Germinal center (tissue), 1 donor: ENCODE results near the gene AFTPH.

ENCODE experiments used
- DNase-seq: peaks from one replicate; pipeline ENCODE4 v3.0.0; 2012; ENCODE audit warnings: mixed read lengths, low spot score

The AFTPH gene

DNA sequence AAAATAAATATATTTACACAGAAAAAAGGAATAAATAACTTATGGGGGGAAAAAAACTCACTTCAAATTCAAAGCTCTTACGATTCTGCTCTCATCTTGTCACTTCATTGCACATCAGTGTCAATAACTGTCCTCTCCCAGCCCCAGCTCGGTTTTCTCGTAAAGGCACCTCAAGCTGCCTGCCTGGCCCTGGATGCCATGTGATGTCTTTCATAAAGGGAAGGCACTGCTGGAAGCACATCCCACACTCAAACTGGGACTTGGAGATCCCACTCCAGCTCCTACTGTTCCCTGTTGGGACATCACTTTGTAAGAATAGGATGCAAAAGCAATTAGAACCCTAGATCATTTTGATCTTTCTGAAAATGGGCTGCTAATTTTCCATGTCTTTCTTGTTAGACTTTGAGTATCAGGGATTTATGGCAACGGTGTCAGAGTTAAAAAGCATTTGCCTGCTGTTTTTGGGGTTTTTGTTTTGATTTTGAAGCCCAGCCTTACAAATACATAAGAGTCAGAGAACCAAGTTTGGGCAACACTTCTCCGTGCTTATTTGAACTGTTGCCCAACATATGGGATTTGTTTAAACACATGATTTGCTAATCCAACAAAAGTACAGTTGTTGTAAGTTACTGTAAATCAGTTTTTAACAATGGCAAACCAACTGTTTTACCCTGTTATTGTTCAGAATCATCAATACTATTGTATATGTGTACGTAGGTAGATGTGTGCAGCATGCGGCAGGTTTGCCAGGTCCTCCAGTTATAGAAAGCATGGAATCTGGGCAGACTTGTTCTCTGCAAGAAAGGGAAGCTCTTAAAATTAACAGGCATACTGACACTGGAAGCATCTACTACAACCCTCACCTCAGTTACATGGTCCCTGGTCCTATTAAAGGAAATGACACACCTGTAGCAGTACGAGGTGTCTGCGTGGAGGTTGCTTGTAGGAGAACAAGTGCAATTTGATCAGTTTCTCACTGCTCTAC lies 109.0 kb downstream of the AFTPH start:
- DNase-seq = no peak

DNA sequence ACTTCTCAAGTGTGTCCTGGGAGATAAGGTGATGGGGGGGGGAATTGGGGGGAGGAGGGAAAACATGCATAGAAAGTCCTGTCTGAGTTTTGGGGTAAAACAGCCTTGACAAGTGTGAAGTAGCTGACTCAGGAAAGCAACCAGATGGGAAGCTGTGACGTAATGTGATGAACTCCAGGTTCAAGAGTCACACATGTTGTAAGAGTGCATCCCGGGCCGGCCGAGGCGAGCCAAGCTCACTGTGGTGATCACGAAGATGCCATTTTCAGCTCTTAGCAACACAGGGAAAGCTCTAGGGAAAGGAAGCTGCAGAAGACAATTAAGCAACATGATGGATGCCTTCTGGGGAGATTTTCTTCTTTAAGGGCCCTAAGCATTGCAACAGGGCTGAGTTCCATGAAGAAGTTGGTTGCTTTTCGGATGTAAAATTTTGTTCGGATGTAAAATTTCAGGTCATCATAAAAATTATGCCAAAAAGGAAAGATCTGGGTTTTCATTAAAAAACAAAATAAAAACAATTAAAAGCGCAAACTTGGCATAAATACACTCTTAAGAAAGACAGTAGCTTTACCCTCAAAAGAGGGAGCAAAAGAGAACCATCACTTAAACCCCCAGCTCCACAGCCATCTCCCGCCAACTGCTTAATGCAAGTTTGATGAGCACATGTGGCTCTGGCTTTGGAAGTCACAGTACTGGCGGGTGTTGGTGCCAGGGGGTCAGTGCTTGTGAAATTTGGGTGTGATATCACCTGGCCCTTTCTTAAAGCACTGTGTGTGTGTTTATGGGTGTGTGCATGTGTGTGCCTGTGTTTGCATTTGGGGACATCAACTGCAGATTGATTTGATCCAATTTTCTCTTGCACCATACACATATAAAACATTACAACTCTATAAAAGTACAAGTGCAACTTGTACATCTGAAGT lies 110.5 kb downstream of the AFTPH start:
- no peak for DNase-seq

DNA sequence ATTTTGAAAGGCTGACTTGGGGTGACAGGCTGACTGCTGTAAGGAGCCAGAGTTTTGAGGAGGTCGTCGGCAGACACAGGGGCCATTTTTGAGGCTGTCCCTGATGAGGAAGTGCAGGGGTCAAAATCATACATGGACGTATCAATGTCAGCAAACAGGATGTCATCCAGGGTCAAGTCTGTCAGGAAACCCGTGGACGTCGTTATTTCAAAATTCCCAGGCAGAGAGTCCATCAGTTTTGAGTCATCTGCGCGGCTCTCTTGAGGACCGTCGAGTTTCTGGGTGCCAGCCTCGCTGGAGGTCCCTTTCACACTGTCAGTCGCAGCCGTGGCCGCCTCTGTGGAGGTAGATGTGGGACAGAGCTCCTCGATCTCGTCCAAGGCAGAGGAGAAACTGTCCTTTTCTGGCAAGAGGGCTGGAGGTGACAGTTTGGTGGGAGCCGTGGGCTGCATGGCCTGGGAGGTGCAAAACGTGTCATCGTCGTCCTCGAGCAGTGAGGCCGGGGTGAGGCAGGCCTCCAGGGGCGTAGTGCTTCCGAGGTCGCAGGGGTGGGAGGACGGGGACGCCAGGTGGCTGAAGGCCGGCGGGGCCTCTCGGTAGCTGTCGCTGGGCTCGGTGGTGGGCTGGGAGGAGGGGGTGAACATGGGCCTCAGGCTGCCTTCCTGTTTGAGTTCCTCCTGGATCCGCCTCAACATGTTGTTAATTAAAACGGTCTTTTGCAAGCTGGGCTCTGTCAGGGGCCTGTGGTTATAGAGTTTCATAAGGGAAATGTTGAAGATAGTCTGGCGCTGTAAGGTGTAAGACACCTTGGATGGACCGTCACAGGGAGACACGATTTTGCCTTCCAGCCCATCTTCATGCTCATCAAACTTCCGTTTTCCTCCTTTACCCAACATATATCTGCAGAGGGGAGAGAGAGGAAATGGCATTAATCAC lies 112.1 kb downstream of the AFTPH start:
- peak; percentile 47 for DNase-seq

DNA sequence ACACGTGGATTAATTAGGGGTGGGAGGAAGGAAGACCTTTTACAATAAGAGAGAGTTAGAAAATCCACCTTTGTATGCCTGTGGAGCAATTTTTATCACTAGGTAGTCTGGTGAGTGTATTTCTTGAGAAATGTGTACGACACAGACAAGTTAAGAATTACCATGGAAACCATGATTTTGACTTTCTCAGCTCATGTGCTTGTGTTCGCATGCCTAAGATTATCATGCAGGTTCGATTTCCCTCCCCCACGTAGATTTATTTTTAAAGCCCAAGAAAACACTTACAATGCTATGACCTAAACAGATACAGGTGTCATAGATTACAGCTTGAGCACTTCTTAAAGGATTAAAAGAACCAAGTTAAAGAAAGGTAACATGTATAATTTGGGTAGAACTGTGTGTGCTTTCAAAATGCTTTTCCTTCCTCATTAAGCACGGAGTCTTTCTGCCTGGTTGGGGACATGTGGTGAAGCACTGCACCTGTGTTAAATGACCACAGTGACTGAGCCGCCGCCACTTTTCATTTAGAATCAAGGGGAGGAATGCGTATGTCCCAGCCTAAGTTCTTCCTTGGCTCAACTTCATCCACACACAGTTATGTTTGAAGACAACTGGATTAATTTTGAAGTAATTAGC lies 113.0 kb downstream of the AFTPH start:
- peak; percentile 75 for DNase-seq

DNA sequence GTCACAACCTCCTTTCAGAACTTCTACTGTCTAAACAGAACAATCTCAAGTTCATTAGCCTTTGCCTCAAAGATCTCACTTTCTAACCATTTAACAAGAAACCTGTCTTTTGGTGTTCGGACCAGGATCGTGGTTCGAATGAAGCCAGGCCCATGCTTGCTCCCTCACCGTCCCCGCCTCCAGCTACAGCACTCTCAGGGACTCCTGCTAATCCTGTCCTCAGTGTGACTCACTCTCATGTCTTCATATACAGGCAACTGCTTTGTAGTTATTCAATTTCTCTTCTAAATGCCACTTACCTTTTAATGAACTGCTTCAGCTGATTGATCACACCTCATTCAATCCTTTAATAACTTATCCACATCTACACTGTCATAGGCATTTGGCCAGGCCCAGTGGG lies 113.8 kb downstream of the AFTPH start:
- no peak for DNase-seq

DNA sequence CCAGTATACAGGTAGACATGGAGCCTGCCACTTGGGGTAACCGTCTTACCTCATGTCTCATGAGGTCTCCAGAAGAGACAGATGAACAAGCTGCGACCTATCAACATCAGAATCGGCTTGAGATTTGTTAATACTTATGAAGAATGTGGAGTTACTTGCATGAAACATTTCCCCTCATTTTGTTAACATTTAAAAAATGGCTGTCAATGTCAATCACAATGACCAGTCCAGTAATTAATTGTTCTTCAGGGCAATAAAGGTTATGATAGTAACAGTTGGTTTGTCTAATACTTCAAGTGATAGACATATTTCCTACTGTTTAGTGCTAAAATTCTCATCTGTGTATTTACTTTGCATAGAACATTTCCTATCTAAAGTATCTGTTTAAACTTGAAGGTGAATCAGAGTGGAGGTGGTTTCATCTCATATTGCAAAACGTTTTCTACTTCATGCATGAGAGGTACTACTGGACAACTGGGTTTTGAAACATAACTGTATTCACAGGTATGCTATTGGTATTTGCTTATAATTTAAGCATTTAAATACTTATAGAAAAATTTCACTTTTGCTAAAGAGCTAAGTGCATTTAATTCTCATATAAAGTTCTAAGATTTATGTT lies 114.5 kb downstream of the AFTPH start:
- DNase-seq = no peak

DNA sequence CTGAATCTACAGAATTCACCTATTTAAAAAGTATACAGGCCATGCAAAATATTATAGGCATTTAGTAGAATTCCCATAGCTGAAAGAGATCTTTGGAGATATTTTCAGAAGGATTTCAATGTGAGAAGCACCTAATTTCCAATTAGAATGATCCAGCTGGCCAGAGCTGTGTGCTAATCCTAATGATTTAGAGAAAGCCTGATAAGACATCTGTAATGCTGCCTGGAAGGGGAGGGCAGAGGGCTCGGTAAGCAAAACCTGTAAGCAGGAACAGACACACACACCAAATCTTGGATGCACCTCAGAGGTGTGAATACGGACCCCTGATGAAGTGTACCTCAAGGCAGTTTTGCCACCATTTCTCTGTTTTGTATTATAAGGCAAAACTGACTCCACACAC lies 115.6 kb downstream of the AFTPH start:
- DNase-seq = no peak

DNA sequence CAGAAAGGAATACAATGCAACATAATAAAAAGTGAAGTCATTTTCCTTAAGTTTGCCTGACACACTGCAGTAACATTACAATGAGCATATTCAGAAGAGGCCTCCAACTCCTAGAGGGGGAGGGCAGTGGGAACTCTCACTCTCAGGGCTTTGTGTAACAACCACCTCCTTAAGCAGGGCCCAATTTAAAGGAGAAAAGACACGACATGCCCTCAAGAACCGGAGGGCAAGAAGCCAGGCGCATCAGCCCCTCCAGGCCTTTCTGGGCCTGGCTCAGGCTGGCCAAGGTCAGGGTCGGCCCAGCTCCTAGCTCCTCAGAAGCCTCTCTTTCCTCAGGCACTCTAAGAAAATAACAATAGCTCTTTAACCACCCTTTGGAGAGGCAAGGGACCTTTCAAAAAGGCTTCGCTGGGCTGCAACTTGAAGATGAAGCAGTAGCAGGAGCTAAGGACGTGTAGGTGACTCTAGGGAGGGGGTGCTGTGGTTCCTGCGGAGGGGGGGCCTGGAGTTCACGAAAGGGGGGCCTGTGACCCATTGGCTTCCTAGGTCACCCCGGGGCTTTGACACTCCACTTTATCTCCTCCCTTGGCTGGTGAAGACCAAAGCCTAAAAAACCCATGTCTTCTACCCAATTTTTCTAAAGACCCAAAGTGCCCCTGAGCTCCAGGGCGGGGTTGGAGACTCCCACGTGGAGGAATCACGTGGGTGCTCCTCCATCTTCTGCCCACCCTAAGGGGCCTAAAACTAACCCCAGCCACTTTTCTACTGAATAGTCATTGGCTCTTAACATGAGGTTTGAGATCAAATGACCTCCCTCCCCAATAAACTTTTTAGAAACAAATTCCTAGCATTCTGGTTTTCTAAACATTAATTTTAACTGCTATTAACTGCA lies 116.3 kb downstream of the AFTPH start:
- DNase-seq = no peak

DNA sequence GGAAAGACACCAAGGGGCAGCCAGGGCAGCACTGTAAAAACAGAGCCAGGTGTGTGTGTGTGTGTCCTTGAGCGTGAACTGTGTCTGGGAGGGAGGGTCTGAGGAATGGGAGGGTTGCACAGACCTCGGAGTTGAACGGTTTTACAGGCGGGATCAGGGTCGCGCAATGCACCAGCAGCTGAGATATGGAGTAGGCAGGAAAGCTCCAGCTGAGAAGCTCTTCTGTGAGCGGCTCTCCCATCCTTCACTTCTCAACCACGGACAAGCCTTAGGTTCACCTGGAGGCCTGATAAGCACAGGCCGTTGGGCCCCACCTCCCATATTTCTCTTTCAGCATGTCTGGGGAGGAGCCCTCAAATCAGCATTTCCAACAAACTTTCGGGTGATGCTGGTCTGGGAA lies 117.5 kb downstream of the AFTPH start:
- DNase-seq = no peak
